ENCODE measurements around the gene CRIP2. TPM values are rescaled to one million over a fixed set of nuclear protein-coding genes. Genes with fewer than 3 reads are reported as not detected.

The CRIP2 gene
- total and polyA plus RNA-seq, 8 donors, result 12.9 to 223 (median 28.9) TPM

GRCh38 chr14:105427412-105427811, 47.2 kb upstream of the CRIP2 start:
- Histone ChIP-seq H3K36me3 (no peaks in the 10 kb centered on the region), H3K27ac (no peak overlapping the region), H3K4me1 (no peaks in the 10 kb centered on the region), H3K9me3 (no peaks in the 10 kb centered on the region), H3K27me3 (no peaks in the 10 kb centered on the region), H3K4me3 (no peak overlapping the region)
- intact Hi-C loops (cut with DNase I), result no loop called here
- TF ChIP-seq CTCF (IDR thresholded peaks at IDR 0.05), result no peak
- 96 to 98% methylated on average over 10 of the region's 10 CpGs for WGBS, 2 donors
- no peak for DNase-seq
- FAIRE-seq, result no peak
- ATAC-seq, result no peak

GRCh38 chr14:105427936-105428485, 46.6 kb upstream of the CRIP2 start:
- intact Hi-C loops (cut with DNase I), result no loop called here
- Histone ChIP-seq H3K9me3 (no peaks in the 10 kb centered on the region), H3K4me1 (no peaks in the 10 kb centered on the region), H3K4me3 (no peak overlapping the region), H3K27me3 (no peaks in the 10 kb centered on the region), H3K27ac (no peak overlapping the region), H3K36me3 (no peaks in the 10 kb centered on the region)
- ATAC-seq (no peak), FAIRE-seq (no peak), DNase-seq (no peak)
- WGBS, 2 donors, result 94% methylated on average over 9 of the region's 9 CpGs
- no peak for TF ChIP-seq CTCF (IDR thresholded peaks at IDR 0.05)

GRCh38 chr14:105430042-105430441, 44.6 kb upstream of the CRIP2 start:
- Histone ChIP-seq H3K9me3 (no peaks in the 10 kb centered on the region), H3K4me3 (no peak overlapping the region), H3K36me3 (no peaks in the 10 kb centered on the region), H3K27ac (no peak overlapping the region), H3K27me3 (no peaks in the 10 kb centered on the region), H3K4me1 (no peaks in the 10 kb centered on the region)
- ATAC-seq (no peak), FAIRE-seq (no peak), DNase-seq (no peak)
- TF ChIP-seq CTCF (IDR thresholded peaks at IDR 0.05), result no peak
- WGBS, 2 donors, result 95 to 99% methylated on average over 6 of the region's 6 CpGs
- intact Hi-C loops (cut with DNase I), result no loop called here

GRCh38 chr14:105430565-105430964, 44.1 kb upstream of the CRIP2 start:
- peak in 1 of 4 donors; percentile 33 for ATAC-seq
- Histone ChIP-seq H3K27me3 (no peaks in the 10 kb centered on the region), H3K4me1 (no peaks in the 10 kb centered on the region), H3K4me3 (no peak overlapping the region), H3K9me3 (no peaks in the 10 kb centered on the region), H3K27ac (no peak overlapping the region), H3K36me3 (no peaks in the 10 kb centered on the region)
- DNase-seq, result peak in 1 of 6 donors; percentile 56
- 67 to 74% methylated on average over 9 of the region's 9 CpGs for WGBS, 2 donors
- no peak for TF ChIP-seq CTCF (IDR thresholded peaks at IDR 0.05)
- no peak for FAIRE-seq
- intact Hi-C loops (cut with DNase I), result no loop called here

GRCh38 chr14:105431256-105431655, 43.4 kb upstream of the CRIP2 start:
- Histone ChIP-seq H3K9me3 (no peaks in the 10 kb centered on the region), H3K27me3 (no peaks in the 10 kb centered on the region), H3K27ac (peak overlapping the region in 1 of 4 donors; percentile 33), H3K4me3 (no peak overlapping the region), H3K4me1 (no peaks in the 10 kb centered on the region), H3K36me3 (no peaks in the 10 kb centered on the region)
- intact Hi-C loops (cut with DNase I), result no loop called here
- ATAC-seq (no peak), FAIRE-seq (no peak), DNase-seq (no peak)
- no peak for TF ChIP-seq CTCF (IDR thresholded peaks at IDR 0.05)
- 95 to 100% methylated on average over 1 of the region's 1 CpG for WGBS, 2 donors

Measured in pancreas (tissue), 10 donors.